Endothelial cell of umbilical vein (primary cell): ENCODE data around the gene LOXL1.

Experiments
- CTCF ChIP-seq, 2 donors: IDR thresholded peaks; 1 replicate in 1 of 2; 2 replicates in 1 of 2; pipeline ENCODE4 v1.5.1; 2011; ENCODE audit warnings: low read length in 2 of 2, mild to moderate bottlenecking in 2 of 2, moderate library complexity in 2 of 2, control low read depth in 1 of 2, inconsistent platforms in 1 of 2, low read depth in 1 of 2; ENCODE audit not compliant: insufficient read depth in 1 of 2; ENCODE audit errors: extremely low read depth in 1 of 2
- POLR2A ChIP-seq: IDR thresholded peaks from 2 replicates; pipeline ENCODE4 v1.6.1; 2012; ENCODE audit warnings: low read depth, mild to moderate bottlenecking, control low read depth, low read length

DNA sequence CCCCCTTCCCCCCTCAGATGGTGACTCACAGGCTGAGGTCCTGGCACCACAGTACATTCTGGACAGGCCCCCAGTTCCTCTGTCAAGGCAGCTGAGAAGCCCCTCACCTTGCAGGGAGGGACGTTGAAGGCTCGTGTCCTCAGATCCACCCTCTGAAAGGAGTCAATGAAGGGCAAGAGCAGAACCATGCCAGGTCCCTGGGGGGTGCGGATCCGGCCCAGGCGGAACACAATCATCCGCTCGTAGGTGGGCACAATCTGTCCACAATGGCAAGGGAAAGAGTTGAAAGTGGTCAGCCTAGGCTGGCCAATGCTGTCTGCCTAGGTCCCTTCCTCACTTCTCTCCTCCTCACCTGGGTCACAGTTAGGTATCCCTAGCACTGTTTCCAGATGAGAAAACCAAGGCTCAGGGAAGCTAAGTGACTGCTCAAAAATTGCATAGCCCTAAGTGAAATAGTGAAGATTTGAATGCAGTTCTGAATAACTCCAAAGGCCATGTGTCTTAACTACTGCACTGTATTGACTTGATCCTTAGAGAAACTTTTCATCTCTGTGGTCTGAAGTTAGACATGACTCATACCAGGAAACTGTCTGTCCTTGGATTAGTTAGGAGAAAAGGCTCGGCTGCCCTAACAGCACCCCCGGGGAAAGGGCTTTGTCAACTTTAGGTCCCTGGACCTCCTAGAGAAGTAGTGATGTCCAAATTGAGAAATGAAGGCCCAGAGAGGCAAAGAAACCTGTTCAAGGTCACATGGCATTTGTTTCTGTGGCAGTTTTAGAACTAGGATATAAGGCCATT is 62.9 kb downstream of the LOXL1 start:
- TF ChIP-seq POLR2A (no peak), CTCF (IDR thresholded peaks at IDR 0.05; ENCODE audit: extremely low read depth in 1 of 2, insufficient read depth in 1 of 2, low read depth in 1 of 2, low read length in 2 of 2) (no peak)
